Measurements from ENCODE around the gene DDX20.

The DDX20 gene

DNA sequence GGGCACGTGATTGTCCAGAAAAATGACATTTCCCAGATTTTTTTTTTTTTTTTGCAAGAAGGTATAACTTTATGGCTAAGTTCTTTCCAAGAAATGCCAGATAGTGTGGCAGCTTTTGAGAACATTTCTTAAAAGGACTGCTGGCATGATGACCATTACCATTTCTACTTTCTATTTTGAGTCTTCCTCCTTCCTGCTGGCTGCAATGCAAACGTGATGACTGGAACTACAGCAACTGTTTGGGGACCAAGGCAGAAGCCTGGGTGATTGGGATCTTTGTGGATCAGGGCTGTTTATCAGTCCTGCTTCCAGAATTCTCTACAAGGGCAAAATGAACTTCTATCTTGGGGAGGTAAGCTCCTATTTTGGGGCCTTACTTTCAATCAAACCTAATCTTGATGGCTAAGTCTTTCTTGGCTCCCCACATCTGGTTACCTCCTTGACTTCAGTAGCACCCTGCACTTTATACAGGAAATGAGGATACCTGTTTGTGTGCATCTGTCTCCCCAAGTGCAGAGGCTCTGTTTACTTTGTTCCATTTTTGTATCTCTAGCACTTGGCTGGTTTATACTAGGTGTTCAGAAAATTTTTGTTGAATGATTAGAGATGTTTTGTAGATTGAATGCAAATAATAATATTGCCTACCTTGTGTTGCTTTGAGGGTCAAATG is 3.7 kb upstream of the DDX20 start:
- DNase-seq, result no peak

DNA sequence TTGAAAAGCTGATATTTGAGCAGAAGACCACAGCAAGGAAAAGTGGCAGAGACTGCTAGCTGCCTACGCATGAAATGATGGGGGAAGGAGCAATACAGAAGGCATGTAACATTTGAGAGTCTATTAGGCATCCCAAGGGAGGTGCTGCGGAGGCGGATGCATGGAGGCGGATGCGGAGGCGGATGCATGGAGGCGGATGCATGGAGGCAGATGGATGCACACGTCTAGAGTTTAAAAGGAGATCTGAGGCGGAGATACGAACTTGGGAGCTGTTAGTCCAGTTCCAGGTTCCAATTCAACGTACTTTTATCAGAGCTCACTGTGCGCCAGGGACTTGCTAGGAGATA is 744 bp upstream of the DDX20 start:
- no peak for DNase-seq

DNA sequence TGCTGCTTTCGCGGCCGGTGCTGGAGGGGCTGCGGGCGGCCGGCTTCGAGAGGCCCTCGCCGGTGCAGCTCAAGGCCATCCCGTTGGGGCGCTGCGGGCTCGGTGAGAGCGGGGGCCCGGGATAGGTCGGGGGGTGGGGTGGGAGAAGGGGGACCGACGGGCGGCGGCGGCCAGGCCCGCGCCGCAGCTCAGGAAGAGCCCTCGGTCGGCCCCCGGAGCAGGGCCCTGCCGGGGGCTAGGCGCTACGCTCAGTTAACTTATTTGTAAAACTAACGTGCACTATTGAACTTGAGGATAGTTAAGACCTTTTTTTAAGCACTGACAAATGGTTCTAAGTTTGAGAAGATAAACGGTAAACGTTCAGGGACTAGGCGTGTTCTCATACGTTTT is 418 bp downstream of the DDX20 start:
- no peak for DNase-seq

DNA sequence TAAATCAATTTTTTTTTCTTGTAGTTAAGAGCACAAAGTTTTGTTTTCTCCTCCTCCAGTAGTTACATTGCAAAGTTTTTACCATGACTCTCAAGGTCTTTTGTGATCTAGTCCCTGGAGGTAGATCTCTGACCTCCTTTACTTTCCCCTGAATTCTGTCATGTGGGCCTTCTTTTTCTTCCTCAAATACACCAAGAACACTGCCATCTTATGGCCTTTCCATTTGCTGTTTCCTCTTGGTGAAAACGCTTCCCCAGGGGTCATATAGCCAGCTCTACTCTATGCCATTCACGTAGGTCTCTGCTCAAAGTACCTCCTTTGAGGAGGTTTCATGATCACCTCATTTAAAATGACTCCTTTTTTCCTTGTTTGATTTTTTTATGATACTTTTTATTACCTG is 2.7 kb downstream of the DDX20 start:
- no peak for DNase-seq

DNA sequence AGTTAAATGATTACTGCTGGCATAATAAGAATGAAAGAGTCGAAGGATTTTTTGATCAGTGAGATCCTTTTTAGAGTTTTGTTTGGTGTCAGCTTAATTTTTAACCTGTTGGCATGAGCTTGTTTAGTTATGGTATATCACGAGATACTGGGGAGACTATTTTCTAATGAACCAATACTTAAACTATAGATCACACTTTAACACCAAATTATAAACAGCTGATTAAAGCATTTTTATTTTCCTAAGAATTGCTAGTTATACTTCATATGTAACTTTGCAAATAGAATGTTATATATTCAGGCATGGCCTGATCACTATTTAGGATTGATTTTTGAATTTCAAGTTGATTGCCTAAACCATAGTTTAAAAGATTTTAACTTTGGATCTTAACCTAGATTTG is 6.0 kb downstream of the DDX20 start:
- no peak for DNase-seq

DNA sequence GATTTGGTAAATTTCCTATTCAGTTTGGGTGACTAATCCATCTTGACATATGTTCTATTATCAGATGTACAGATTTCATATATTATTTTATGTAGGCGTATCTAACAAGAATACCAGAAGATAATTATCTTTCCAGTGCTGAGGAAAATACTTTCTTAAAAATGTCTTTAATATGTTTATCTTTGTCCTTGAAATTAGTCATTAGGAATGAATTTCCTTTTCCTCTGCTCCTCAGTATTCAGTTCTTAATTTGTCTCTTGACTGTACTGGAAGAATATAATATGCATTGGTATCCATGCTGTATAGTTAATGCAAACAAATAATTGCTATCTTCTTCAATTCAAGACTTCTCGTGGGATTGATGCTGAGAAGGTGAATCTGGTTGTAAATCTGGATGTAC is 6.6 kb downstream of the DDX20 start:
- no peak for DNase-seq

DNA sequence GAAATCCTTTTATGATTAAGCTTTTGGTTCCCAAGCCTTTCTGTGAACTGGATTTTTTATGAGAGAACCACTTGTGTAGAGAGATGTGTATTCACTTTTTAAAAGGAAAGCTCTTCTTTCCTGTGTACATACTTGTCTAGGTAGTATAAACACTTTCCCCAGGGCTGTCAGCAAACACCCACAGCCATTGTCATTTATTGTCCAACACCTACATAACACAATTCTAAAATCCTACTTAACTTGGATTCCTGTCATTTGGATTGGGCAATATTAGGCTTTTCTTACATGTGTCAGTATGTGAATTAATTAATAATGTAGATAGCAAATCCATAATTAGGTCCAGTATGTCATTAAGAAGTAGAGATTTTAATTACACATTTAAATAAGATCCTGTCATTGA is 12.3 kb downstream of the DDX20 start:
- no peak for DNase-seq

DNA sequence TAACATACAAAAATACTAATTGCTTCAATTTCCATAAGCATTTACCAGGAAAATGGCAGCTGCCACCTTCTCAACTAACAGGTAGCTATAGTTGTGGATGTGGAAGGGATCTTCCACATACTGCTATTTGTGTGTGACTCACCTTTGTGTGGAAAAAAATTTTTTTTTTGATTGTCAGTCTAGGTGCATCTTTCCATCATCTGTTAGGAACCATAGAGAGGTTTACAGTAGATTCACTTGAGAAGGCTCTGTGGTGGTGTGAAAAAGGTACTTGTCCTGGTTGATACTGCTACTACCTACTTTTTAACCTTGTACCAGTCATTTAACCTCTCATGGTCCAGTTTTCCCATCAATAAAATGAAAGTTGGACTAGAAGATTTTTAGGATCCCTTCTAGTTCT is 12.9 kb downstream of the DDX20 start:
- DNase-seq, result no peak

DNA sequence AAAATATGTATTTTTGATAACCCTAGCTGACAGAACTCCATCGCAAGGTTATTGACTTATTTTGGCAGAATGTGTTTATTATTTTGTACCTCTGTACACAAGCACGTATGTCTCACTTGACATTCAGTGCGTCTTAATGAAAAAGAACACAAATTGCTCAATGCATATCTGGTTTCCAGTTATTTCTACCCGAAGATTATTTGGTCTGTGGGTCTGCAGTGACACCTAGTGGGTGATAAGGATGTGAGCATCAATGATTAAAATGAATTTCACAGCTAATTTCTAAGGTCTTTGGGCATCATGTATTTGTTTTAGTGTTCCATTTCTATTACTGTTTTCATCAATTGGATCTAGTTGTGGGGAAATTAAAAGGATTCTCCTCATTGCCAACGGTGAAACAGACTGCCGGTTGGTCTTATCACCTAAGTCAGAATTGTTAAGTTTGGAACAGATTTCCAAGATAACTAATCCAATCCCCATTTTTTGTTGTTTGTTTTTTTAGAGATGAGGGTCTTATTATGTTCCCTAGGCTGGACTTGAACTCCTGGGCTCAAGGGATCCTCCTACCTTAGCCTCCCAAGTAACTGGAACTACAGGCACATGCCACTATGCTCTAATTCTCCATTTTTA is 13.9 kb downstream of the DDX20 start:
- no peak for DNase-seq

DNA sequence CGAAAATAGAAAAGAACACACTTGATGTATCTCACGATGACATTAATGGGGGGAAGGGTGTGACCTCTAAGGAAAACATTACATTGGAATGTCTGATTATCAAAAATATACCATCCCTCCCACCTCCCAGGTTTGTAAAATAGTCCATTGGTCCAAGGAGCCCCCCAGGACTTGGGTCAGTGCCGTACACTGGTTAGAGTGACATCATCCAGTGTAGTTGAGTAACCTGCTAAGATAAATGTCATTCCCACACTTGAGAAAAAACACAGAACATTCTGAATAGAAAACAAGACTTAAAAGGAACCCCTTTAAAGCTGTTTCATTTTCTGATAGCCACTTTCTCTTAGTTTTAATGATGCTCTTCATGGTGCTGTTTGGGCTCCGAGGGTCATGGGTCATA is 15.2 kb downstream of the DDX20 start:
- no peak for DNase-seq

DNA sequence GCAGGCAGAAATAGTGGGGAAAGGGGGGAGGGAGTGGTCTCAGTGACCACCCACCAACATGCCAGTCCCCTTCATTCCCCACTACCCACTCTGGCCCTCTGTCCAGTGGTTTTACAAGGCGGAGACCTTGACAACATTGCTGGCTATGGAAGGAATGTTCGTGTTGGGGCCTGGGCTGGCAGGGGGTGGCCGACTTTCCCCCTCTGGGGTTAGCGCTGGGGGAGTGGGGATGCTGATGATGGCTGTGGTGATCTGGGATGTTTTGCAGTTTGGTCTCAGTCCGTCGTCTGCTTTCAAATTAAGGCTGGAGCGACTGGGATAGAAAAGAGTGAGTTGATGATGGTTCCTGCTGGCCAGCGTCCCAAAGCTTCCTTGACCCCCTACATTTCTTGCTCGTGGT is 20.3 kb downstream of the DDX20 start:
- no peak for DNase-seq

DNA sequence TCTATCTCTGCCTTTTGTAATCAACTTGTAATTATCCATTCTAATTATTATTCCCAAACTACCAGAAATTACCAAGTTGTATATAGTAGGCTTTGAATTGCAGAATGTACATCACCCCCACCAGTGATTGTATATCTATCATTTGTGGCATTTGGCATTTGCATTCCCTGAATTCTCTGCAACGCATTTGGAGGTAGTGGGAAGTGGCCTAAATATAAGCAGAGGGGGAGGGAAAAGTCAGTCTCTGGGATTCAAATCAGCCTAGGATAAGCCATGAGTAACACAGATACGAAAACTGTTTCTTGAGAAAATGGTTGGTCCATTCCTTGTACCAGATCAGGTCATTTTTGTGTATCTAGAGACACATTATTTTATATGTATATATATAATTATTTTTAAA is 20.7 kb downstream of the DDX20 start:
- no peak for DNase-seq

DNA sequence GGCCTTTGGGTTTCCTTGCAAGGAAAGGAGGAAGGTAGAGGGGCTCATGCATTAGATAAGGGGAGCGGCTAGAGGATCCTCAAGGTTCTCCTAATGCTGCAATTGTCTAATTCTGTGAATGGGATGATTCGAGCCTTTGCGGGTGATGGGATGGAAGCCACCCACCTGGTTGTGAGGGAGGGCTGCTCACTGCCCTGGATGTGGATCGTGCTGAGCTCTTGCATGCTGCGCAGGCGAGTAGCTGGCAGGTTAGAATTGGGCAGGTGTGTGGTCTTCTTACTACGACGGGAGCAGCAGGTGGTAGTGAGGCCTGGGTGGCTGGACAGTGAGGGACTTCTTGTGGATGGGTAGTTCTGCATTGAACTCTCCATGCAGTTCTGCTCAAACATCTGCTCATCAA is 21.2 kb downstream of the DDX20 start:
- no peak for DNase-seq

DNA sequence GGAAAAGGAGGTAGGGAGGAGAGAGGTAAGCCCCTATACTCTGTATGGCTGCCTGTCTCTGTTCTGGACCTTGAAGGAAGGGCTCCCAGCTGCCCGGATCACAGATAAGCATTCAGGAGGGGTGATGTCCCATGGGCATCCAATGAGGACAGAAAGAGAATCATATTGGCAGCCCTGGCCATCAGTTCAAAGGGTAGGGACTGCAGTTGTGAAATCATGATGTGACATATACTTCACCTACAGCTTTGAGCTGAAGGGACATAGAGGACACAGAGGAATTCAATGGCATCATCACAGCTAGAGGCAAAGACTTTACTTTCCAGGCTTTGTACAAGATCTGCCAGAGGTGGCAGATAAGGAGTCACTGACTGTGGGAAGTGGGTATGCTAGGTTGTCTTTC is 21.6 kb downstream of the DDX20 start:
- no peak for DNase-seq

DNA sequence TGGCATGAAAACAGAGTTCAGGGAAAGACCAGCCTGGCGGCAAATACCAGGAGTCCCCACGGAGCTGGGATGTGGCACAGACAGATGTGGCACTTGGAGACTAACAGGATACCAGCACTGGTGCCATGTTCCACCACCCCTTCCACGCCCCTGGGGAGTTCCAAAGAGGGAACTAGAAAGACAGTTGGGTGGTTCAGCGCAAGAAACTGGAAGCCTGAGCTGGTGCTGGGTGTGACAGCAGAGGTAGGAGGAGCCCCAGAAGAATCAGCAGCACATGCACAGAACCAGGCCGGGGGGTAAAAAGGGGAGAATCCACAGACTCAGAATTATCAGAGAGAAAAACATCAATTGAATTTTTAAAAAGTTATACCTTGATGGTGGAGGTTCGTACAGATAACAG is 22.4 kb downstream of the DDX20 start:
- no peak for DNase-seq

DNA sequence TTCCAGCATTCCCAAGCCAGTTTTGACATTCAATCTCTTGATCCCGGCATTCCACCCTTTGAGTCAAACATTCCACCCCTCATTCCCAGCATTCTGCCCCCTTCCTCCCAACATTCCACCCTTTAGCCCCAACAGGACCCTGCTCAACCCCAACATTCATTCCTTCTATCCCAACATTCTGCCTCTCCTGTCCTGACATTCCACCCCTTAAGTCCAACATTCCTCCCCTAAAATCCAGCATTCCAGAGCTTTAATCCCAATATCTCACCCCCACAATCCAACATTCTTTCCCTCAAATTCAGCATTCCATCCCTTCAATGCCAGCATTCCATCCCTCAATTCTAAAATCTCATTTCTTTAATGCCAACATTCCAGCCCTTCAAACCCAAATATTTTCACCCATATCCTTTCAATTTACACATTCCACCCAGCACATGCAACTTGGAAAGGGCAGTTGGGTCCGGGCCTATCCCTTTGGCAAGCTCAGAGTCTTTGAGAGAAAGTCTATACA is 22.9 kb downstream of the DDX20 start:
- no peak for DNase-seq

DNA sequence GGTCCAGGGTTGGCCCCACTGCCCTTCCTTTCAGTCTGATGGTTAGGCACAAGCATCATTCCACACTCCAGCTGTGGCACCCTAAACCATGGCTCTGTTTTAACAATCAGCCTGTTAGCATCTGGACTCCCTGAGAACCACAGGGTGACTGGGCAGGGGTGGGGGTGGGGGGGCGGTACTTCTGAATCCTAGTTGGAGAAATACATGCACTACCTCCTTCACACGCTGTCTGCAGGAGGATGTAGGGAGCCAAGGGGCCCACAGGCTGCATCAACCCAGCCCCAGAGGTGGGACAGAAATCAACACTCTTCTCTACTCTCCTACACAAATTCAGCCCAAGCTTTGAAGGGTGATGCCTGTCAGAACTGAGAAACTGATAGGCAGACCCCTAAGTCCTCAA is 23.8 kb downstream of the DDX20 start:
- no peak for DNase-seq

DNA sequence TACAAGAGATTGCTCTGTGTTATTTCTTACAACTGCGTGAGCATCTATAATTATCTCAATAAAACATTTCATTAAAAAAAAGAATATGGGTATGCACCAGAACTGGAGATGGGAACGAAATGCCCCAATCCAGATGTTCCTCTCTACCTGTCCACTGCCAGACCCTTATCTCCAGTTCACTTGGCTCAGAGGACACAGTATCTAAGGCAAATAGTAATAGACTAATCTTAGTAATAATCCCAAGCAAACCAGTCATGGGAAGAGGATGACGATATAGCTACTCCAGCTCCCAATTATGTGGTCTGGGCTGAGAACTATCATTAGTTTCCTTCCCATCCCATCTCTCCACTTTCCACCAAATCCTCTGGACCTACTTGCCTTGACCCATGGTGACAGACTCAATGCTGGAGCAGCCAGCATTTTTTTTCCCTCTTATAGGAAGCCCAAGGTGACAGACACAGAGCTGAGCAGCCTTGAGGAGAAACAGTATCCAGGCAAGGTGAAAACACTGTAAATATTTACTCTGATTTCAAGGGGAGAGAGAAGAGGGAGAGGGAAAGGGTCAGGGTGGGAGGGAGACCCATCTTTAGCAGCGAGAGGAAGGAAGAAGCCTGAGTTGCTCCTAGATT is 28.7 kb downstream of the DDX20 start:
- no peak for DNase-seq

DNA sequence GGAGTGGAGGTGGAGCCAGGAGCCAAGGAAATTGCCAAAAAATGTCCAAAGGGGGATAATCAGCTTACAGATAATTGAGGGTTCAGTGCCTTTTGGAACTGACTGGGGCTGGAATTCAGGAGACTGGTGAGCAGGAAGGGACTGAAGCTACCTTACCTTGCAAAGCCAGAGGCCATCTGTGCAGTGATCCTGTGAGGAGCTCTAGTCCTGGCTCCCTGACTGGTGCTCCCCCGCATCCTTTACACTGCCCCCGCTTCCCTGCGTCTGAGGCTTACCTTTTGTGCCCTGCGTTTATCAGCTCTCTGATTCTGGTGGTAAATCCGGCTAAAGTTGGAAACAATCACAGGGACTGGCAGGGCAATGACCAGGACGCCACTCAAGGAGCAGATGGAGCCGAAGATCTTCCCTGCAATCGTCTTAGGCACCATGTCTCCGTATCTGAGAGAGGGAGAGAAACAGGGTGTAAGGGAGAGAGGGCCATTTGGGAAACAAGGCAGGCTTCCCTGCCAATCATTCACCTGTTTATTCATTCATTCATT is 31.0 kb downstream of the DDX20 start:
- no peak for DNase-seq

DNA sequence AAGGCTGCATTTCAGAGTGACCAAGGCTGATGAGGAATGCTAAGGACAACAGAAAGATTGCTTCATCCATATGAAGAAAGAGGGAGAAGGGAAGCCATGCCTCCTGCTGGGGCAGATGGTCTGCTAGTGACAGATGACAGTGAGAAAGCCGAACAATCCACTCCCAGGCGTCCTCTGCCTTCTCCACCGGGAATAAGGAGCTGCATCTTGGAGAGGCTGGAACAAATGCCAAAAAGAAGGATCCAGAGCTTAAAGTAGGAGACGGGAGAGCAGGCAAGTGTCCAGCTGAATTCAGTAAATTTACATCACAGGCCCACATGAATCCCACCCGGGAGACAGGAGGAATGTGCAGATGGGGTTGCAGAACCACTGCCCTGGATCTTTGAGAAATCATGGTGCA is 33.4 kb downstream of the DDX20 start:
- no peak for DNase-seq

DNA sequence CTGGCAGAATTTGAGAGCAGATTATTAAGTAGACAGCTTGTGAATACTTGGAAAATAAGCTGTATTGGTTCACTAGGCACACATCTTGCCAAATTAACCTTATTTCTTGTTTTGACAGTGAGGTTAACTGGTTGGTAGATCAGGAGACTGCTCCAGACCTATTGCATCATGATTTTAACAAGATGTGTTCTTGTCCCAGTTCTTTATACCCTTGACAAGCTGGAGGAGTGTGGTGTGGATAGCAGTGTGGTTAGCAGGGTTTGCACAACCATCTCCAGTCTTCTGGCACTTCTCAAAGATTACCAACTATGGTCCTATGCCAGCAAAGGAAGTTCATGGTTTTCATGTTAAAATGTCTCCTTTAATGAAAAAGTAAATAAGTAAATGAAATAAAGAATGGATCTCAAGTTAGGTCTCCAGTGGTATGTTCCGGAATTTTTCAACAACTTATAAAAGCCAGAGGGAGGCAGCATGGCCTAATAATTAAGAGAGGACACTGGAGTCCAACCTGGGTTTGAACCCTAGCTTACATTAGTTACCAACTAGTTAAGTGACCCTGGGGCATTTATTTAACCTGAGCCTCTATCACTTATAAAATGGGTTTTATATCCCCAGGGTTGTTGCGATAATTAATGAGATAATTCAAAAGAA is 34.1 kb downstream of the DDX20 start:
- no peak for DNase-seq

DNA sequence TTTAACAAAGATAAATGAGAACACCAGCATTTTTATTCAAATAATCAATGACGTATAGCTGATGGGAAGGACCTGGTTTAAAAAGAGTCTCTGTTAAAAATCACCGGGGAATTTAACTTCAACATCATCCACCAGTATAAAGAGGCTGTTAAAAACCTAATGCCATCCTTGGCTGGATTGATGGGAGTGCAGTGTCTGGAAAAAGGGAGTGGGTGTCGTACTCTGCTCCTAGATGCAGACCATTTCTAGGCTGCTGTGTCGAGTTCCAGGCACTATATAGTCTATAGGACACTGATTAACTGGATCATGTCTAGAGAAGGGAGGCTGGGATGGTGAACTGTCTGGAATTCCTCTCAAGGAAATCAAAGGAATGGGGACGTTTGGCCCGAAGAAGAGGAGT is 36.1 kb downstream of the DDX20 start:
- no peak for DNase-seq

DNA sequence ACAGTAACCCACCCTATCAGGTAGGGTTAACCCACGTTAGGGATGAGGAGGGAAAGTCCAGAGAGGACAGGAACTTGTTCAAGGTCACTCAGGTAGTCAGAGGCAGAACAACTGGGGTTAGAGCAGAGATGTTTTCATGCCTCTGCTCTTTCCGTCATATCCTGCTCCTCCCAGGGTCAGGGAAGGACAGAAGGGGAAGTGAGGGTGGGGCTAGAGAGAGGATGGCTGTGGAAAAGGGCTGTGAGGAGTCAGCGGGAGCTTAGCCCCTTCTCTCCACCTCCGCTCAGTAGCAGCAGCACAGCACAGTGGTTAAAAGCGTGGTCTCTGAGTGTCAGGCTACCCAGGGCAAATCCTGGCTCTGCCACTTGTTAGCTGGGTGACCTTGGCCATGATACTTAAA is 36.5 kb downstream of the DDX20 start:
- DNase-seq, result no peak

DNA sequence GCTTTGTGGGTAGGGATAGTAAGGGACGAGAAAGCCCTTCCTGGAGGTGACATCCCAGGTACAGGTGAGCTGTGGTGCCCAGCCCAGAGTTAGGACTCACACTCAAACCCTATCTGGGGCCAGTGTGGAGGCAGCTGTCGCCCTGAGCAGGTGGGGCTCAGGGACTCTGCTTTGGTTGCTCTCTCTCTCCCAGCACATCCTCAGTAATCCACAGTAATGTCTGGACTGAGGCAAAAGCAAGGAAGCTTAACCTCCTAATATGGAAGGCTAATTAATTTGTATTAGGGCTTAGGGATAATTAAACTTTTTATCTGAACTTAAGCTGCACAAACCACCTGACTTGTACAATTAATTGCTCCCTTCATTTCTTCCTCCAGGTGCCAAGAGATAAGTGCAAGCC is 38.2 kb downstream of the DDX20 start:
- DNase-seq, result no peak
